Adrenal gland (tissue), 12 donors: ENCODE results near the gene SDK1. TPM values are rescaled to one million over a fixed set of nuclear protein-coding genes. Genes with fewer than 3 reads are reported as not detected.

ENCODE experiments used
- DNase-seq, 7 donors: peaks; one replicate each; pipeline ENCODE4 v3.0.0-alpha.2; 2019 to 2020
- H3K27ac ChIP-seq, 5 donors: fragments of 200-600 bp; sonication (generic) in 4 of 5; 1 replicate in 3 of 5; 2 replicates in 2 of 5; pipeline versions ENCODE4 v1.5.1 to v1.8.0; 2016 to 2020; ENCODE audit warnings: mild to moderate bottlenecking in 1 of 5
- H3K27me3 ChIP-seq: fragments of 200-600 bp; 2 replicates; pipeline ENCODE4 v1.8.0; 2021
- H3K36me3 ChIP-seq, 2 donors: fragments of 200-600 bp; replicated peaks in 1 of 2; 1 replicate in 1 of 2; 2 replicates in 1 of 2; pipeline versions ENCODE4 v1.5.1 to v1.8.0; 2018 to 2022
- H3K4me1 ChIP-seq, 2 donors: fragments of 200-600 bp; replicated peaks in 1 of 2; 1 replicate in 1 of 2; 2 replicates in 1 of 2; pipeline versions ENCODE4 v1.5.1 to v1.8.0; 2018 to 2021
- H3K4me3 ChIP-seq, 4 donors: fragments of 200-600 bp; sonication (generic) in 3 of 4; one replicate each; pipeline ENCODE4 v1.5.1; 2016 to 2018
- H3K9me3 ChIP-seq, 3 donors: fragments of 200-600 bp; sonication (generic) in 1 of 3; replicated peaks in 1 of 3; 1 replicate in 2 of 3; 2 replicates in 1 of 3; pipeline versions ENCODE4 v1.5.1 to v1.8.0; 2016 to 2021
- POLR2A ChIP-seq, 2 donors: fragments of 450-650 bp; IDR thresholded peaks; one replicate each; pipeline ENCODE4 v1.6.1; 2017; ENCODE audit warnings: antibody characterized with exemption in 2 of 2, mild to moderate bottlenecking in 2 of 2, moderate library complexity in 1 of 2
- WGBS, 4 donors: extraction: QIAGEN DNeasy Blood & Tissue Kit in 2 of 4; methylation state at CpG; one replicate each; pipeline versions ENCODE4 v1.1.5 to v1.1.7; 2013 to 2017; 5-methylcytosine and 5-hydroxymethylcytosine counted together
- intact Hi-C, 2 donors: fragments of 100-400 bp; cut with DNase I; formaldehyde crosslinking; loops; one replicate each; pipeline versions ENCODE4 v1.14.1 to v1.15.0; 2022 to 2023
- polyA plus RNA-seq, 3 donors: library from polyadenylated mRNA; stranded (reverse); fragments of 200-250 nt in 2 of 3; fragments of 350-450 nt in 1 of 3; fragmentation: Illumina TruSeq in 1 of 3; extraction: RNeasy Lipid Tissue Mini Kit (QIAGEN cat#74804) in 1 of 3; gene quantifications; one replicate each; pipeline ENCODE4 v1.2.3, GENCODE V29; 2013 to 2014
- total RNA-seq, 9 donors: library from RNA; depleted of rRNA in 4 of 9; stranded (reverse); fragments of >200 nt in 4 of 9; fragments of 120-200 nt in 1 of 9; fragmentation: NEBNext Ultra II Directional in 1 of 9; extraction: Animal tissue kit (Norgen Biotek cat#: 25700) in 1 of 9; gene quantifications; one replicate each; pipeline versions ENCODE4 v1.1.0 to v1.2.4, GENCODE V29; 2013 to 2023
- TF ChIP-seq, protein P1 (sequence below), 6 experiments: fragments of 450-650 bp in 4 of 6; fragments of 200-600 bp in 2 of 6; sonication (generic) in 1 of 6; IDR thresholded peaks; 1 replicate in 5 of 6; 2 replicates in 1 of 6; pipeline versions ENCODE4 v1.5.1 to v1.8.0; 2016 to 2021; ENCODE audit warnings: antibody characterized with exemption in 6 of 6, mild to moderate bottlenecking in 2 of 6, moderate library complexity in 1 of 6
- donor health status: healthy with polysubstance abuse.
- donor health status: Bipolar disorder and iron deficiency.
- donor health status: DM: yes; HTN: yes; CAD: no.
- donor health status: DM: no; HTN: no; CAD: no.
- donor health status: DM: no; HTN: no; CAD: no.
- donor health status: DM: yes; HTN: yes; CAD: no.

The SDK1 gene
- total and polyA plus RNA-seq, 12 donors = 0.50 to 3.6 (median 1.5) TPM

GRCh38 chr7:3277604-3278572 is 23.2 kb upstream of the SDK1 start:
- no peak for DNase-seq

DNA sequence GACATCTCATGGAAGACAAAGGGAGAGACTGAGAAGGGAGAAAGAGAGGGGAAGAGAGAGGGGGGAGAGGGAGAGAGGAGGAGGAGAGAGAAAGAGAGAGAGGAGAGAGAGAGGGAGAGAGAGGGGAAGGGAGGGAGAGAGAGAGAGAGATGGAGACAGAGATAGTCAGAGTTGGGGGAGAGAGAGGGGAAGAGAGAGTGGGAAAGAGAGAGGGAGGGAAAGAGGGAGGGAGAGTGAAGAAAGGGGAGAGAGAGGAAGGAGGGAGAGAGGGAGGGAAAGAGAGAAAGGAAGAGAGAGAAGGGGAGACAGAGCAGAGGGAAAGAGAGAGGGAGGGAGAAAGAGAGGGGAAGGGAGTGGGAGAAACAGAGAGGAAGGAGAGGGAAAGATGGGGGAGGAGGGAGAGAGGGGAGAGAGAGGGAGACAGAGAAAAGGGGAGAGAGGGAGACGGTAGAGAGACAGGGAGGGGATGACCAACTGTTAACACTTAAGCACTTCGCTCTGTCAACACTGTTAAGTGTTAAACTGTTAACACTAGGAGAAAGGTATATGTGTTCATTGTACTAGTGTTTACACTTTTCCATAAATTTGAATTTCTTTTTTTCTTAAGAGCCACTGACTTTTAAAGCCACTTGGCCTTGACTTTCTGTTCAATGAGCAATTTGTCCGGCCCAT is 21.8 kb upstream of the SDK1 start:
- TF ChIP-seq, protein P1, sequence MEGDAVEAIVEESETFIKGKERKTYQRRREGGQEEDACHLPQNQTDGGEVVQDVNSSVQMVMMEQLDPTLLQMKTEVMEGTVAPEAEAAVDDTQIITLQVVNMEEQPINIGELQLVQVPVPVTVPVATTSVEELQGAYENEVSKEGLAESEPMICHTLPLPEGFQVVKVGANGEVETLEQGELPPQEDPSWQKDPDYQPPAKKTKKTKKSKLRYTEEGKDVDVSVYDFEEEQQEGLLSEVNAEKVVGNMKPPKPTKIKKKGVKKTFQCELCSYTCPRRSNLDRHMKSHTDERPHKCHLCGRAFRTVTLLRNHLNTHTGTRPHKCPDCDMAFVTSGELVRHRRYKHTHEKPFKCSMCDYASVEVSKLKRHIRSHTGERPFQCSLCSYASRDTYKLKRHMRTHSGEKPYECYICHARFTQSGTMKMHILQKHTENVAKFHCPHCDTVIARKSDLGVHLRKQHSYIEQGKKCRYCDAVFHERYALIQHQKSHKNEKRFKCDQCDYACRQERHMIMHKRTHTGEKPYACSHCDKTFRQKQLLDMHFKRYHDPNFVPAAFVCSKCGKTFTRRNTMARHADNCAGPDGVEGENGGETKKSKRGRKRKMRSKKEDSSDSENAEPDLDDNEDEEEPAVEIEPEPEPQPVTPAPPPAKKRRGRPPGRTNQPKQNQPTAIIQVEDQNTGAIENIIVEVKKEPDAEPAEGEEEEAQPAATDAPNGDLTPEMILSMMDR (IDR thresholded peaks at IDR 0.05) = no peak
- Histone ChIP-seq H3K4me1 (no peaks in the 10 kb centered on the region), H3K36me3 (no peaks in the 10 kb centered on the region), H3K27me3 (no peaks in the 10 kb centered on the region), H3K9me3 (no peaks in the 10 kb centered on the region), H3K27ac (no peak overlapping the region), H3K4me3 (no peak overlapping the region)
- intact Hi-C loops = no loop called here
- no peak for DNase-seq
- 52 to 62% (median 58%) methylated on average over 3 of the region's 3 CpGs for WGBS, 4 donors

More at GRCh38 chr7:3277604-3278572, 23.2 kb upstream of the SDK1 start:
- no peaks in the 10 kb centered on the region for H3K27me3 ChIP-seq
- intact Hi-C loops = no loop called here
- no peaks in the 10 kb centered on the region for H3K36me3 ChIP-seq
- H3K9me3 ChIP-seq = no peaks in the 10 kb centered on the region
- no peaks in the 10 kb centered on the region for H3K4me1 ChIP-seq
- TF ChIP-seq, protein P1 (IDR thresholded peaks at IDR 0.05) = no peak
- TF ChIP-seq POLR2A (IDR thresholded peaks at IDR 0.05) = no peak
- no peak overlapping the region for H3K4me3 ChIP-seq
- 63 to 71% (median 66%) methylated on average over 4 of the region's 4 CpGs for WGBS, 4 donors
- H3K27ac ChIP-seq = no peak overlapping the region

DNA sequence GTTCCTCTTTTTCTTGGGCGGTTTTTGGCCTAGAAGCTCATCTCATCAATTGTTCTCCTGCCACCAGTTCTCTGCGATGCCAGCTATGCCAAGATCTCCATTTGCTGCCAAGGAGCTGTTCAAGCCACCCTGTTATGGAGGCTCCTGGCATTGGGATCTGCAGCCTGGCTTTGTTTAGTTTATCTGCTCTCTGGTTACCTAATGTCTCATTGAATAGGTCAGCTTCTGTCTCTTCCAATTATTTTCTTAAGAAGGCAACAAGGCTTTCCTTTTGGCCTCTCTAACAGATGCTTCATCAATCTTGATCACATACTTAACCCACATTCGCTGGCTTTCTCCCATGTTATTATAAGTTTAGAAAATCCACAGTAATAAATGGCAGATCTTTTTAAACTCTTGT is 20.6 kb upstream of the SDK1 start:
- intact Hi-C loops = no loop called here

More for the DNA sequence above, 20.6 kb upstream of the SDK1 start:
- H3K4me3 ChIP-seq = no peak overlapping the region
- H3K27me3 ChIP-seq = no peaks in the 10 kb centered on the region
- H3K27ac ChIP-seq = no peak overlapping the region
- H3K4me1 ChIP-seq = no peaks in the 10 kb centered on the region
- no peaks in the 10 kb centered on the region for H3K9me3 ChIP-seq
- no peaks in the 10 kb centered on the region for H3K36me3 ChIP-seq
- WGBS, 4 donors = 60 to 84% (median 80%) methylated on average over 3 of the region's 3 CpGs
- TF ChIP-seq, protein P1 (IDR thresholded peaks at IDR 0.05) = no peak
- TF ChIP-seq POLR2A (IDR thresholded peaks at IDR 0.05) = no peak
- no peak for DNase-seq
